Suprapubic skin (tissue), 4 donors: ENCODE measurements around the gene PRKCE.

Experiments
- POLR2A ChIP-seq, 2 donors: fragments of 450-650 bp; IDR thresholded peaks; one replicate each; pipeline ENCODE4 v1.6.1; 2017; ENCODE audit warnings: antibody characterized with exemption in 2 of 2, mild to moderate bottlenecking in 2 of 2, moderate library complexity in 2 of 2
- POLR2AphosphoS5 ChIP-seq, 3 donors: sonication (generic); formaldehyde crosslinking; IDR thresholded peaks; one replicate each; pipeline ENCODE4 v1.6.1; 2017; ENCODE audit warnings: antibody characterized with exemption in 3 of 3
- TF ChIP-seq, protein P1 (sequence below), 2 donors: fragments of 200-600 bp in 1 of 2; fragments of 450-650 bp in 1 of 2; sonication (generic) in 1 of 2; IDR thresholded peaks; one replicate each; pipeline ENCODE4 v1.5.1; 2016 to 2019; ENCODE audit warnings: antibody characterized with exemption in 2 of 2, mild to moderate bottlenecking in 1 of 2, moderate library complexity in 1 of 2

GRCh38 chr2:46197672-46198071 is 546.2 kb downstream of the PRKCE start:
- TF ChIP-seq POLR2A (IDR thresholded peaks at IDR 0.05) (no peak), POLR2AphosphoS5 (IDR thresholded peaks at IDR 0.05) (no peak)
- TF ChIP-seq, protein P1, sequence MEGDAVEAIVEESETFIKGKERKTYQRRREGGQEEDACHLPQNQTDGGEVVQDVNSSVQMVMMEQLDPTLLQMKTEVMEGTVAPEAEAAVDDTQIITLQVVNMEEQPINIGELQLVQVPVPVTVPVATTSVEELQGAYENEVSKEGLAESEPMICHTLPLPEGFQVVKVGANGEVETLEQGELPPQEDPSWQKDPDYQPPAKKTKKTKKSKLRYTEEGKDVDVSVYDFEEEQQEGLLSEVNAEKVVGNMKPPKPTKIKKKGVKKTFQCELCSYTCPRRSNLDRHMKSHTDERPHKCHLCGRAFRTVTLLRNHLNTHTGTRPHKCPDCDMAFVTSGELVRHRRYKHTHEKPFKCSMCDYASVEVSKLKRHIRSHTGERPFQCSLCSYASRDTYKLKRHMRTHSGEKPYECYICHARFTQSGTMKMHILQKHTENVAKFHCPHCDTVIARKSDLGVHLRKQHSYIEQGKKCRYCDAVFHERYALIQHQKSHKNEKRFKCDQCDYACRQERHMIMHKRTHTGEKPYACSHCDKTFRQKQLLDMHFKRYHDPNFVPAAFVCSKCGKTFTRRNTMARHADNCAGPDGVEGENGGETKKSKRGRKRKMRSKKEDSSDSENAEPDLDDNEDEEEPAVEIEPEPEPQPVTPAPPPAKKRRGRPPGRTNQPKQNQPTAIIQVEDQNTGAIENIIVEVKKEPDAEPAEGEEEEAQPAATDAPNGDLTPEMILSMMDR (IDR thresholded peaks at IDR 0.05) = no peak
